K562 (cell line): Measurements from ENCODE around the gene SLC26A11.
"Not testable (repeated sequence)": the region's sequence is repeated elsewhere in the genome, so short reads cannot be mapped to it uniquely, and the experiment has no call there.

Source experiments
- BRD4 ChIP-seq: fragments of 200-600 bp; sonication (generic); IDR thresholded peaks from 2 replicates; pipeline ENCODE4 v1.6.1; 2017; ENCODE audit warnings: inconsistent platforms
- BRF2 ChIP-seq: IDR thresholded peaks from 3 replicates; pipeline ENCODE4 v1.6.1; 2011; ENCODE audit warnings: borderline replicate concordance, mild to moderate bottlenecking; ENCODE audit not compliant: insufficient read length, insufficient read depth
- COPS2 ChIP-seq: fragments of 450-650 bp; conservative IDR thresholded peaks from 2 replicates; pipeline ENCODE4 v1.6.1; 2016; ENCODE audit warnings: mild to moderate bottlenecking, moderate library complexity
- GMEB1 ChIP-seq: fragments of 250-450 bp; sonication (Bioruptor Pico); IDR thresholded peaks from 2 replicates; pipeline ENCODE4 v1.4.0; 2020; ENCODE audit warnings: mild to moderate bottlenecking
- TRIM28 ChIP-seq: fragments of 450-650 bp; IDR thresholded peaks from 2 replicates; pipeline ENCODE4 v1.6.1; 2017
- ZNF707 ChIP-seq: fragments of 250-450 bp; sonication (Bioruptor Pico); conservative IDR thresholded peaks from 2 replicates; pipeline ENCODE4 v1.8.0; 2022; ENCODE audit warnings: inconsistent platforms, mild to moderate bottlenecking, moderate library complexity
- TF ChIP-seq, protein P1 (sequence below): sonication (generic); formaldehyde crosslinking; IDR thresholded peaks from 2 replicates; pipeline ENCODE4 v1.9.0; 2022; ENCODE audit warnings: mild to moderate bottlenecking, missing genetic modification reagents

DNA sequence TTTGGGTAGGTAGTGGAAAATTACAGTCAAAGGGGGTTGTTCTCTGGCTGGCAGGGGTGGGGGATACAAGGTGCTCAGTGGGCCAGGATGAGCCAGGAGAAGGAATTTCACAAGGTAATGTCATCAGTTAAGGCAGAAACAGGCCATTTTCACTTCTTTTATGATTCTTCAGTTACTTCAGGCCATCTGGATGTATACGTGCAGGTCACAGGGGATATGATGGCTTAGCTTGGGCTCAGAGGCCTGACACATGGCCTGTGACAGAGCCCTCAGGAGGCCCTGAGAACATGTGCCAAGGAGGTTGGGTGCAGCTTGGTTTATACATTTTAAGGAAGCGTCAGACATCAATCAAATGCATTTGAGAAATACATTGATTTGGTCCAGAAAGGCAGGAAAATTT is 38.1 kb downstream of the SLC26A11 start:
- TF ChIP-seq ZNF707, COPS2, BRD4, GMEB1, TRIM28, BRF2: not testable (repeated sequence)
- TF ChIP-seq, protein P1, sequence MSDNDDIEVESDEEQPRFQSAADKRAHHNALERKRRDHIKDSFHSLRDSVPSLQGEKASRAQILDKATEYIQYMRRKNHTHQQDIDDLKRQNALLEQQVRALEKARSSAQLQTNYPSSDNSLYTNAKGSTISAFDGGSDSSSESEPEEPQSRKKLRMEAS (CRISPR knock-in tag) = not testable (repeated sequence)
